ENCODE measurements around the gene ABCF1. TPM values are rescaled to one million over a fixed set of nuclear protein-coding genes. Genes with fewer than 3 reads are reported as not detected.

Gene ABCF1
- total RNA-seq, 3 donors from 2014 or later, result 43.0 to 56.0 (median 45.8) TPM

DNA sequence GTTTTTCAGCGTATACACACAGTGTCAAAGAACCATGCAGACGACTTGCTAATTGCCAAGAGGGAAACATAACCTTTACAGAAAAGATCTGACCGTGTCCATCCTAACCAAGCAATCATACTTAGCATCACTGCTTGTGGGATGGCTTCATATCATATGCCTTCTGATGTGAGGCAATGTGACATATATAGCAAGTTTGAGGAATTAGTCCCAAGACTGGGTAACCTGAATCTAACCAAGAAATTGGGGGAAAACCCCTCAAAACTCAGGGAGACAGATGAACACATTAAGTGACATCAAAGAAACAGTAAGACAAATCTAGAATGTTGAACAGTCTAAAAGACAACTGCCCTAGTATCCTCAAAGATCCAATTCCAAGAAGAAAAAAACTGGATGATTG is 33.3 kb upstream of the ABCF1 start:
- intact Hi-C loops (cut with DNase I, micrococcal nuclease), result no loop called here
- Histone ChIP-seq H3K9me3 (no peaks in the 10 kb centered on the region), H3K4me1 (ENCODE audit: low read depth) (peaks cover 5% of the 10 kb centered on the region), H3K36me3 (ENCODE audit: low read depth) (no peaks in the 10 kb centered on the region), H3K4me3 (no peak overlapping the region)
- ATAC-seq (no peak), DNase-seq (no peak)
- TF ChIP-seq, protein P1, sequence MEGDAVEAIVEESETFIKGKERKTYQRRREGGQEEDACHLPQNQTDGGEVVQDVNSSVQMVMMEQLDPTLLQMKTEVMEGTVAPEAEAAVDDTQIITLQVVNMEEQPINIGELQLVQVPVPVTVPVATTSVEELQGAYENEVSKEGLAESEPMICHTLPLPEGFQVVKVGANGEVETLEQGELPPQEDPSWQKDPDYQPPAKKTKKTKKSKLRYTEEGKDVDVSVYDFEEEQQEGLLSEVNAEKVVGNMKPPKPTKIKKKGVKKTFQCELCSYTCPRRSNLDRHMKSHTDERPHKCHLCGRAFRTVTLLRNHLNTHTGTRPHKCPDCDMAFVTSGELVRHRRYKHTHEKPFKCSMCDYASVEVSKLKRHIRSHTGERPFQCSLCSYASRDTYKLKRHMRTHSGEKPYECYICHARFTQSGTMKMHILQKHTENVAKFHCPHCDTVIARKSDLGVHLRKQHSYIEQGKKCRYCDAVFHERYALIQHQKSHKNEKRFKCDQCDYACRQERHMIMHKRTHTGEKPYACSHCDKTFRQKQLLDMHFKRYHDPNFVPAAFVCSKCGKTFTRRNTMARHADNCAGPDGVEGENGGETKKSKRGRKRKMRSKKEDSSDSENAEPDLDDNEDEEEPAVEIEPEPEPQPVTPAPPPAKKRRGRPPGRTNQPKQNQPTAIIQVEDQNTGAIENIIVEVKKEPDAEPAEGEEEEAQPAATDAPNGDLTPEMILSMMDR (IDR thresholded peaks at IDR 0.05), result no peak

GRCh38 chr6:30541515-30542403 is 29.5 kb upstream of the ABCF1 start:
- TF ChIP-seq, protein P1 (IDR thresholded peaks at IDR 0.05), result peak; percentile 95
- Histone ChIP-seq H3K36me3 (ENCODE audit: low read depth) (no peaks in the 10 kb centered on the region), H3K4me3 (no peak overlapping the region), H3K9me3 (no peaks in the 10 kb centered on the region), H3K4me1 (ENCODE audit: low read depth) (peaks cover 5% of the 10 kb centered on the region)
- peak; percentile 92 for ATAC-seq
- intact Hi-C loops (cut with DNase I, micrococcal nuclease), result loop anchor here in 1 of 2 donors (5.0 to 10.0 kb wide), 2 partner anchors 59 to 63 kb away; no protein-coding TSS in a partner anchor
- DNase-seq, result peak; percentile 79 to 85 (median 85)

- no peaks in the 10 kb centered on the region for H3K36me3 ChIP-seq (ENCODE audit: low read depth)
- peak; percentile 39 for ATAC-seq
- intact Hi-C loops (cut with DNase I, micrococcal nuclease), result loop anchor here in 1 of 2 donors (5.0 to 10.0 kb wide), 2 partner anchors 60 to 62 kb away; no protein-coding TSS in a partner anchor
- no peak overlapping the region for H3K4me3 ChIP-seq
- TF ChIP-seq, protein P1 (IDR thresholded peaks at IDR 0.05), result no peak
- no peaks in the 10 kb centered on the region for H3K9me3 ChIP-seq
- DNase-seq, result no peak
- H3K4me1 ChIP-seq (ENCODE audit: low read depth), result peaks cover 5% of the 10 kb centered on the region
These were observed 28.9 kb upstream of the ABCF1 start for GRCh38 chr6:30542404-30542725.

GRCh38 chr6:30542915-30543314 is 28.3 kb upstream of the ABCF1 start:
- Histone ChIP-seq H3K36me3 (ENCODE audit: low read depth) (no peaks in the 10 kb centered on the region), H3K9me3 (no peaks in the 10 kb centered on the region), H3K4me3 (no peak overlapping the region), H3K4me1 (ENCODE audit: low read depth) (peaks cover 5% of the 10 kb centered on the region)
- TF ChIP-seq, protein P1 (IDR thresholded peaks at IDR 0.05), result no peak
- intact Hi-C loops (cut with DNase I, micrococcal nuclease), result loop anchor here in 1 of 2 donors (5.0 to 10.0 kb wide), 2 partner anchors 61 to 62 kb away; no protein-coding TSS in a partner anchor
- no peak for ATAC-seq
- no peak for DNase-seq

GRCh38 chr6:30543821-30544220 is 27.4 kb upstream of the ABCF1 start:
- Histone ChIP-seq H3K4me3 (no peak overlapping the region), H3K4me1 (ENCODE audit: low read depth) (peaks cover 5% of the 10 kb centered on the region), H3K36me3 (ENCODE audit: low read depth) (no peaks in the 10 kb centered on the region), H3K9me3 (no peaks in the 10 kb centered on the region)
- intact Hi-C loops (cut with DNase I, micrococcal nuclease), result loop anchor here in 1 of 2 donors (5.0 to 10.0 kb wide), 2 partner anchors 61 to 62 kb away; no protein-coding TSS in a partner anchor
- DNase-seq, result no peak
- no peak for ATAC-seq
- TF ChIP-seq, protein P1 (IDR thresholded peaks at IDR 0.05), result no peak
